Measurements from ENCODE around the gene ASAH2B. TPM values are rescaled to one million over a fixed set of nuclear protein-coding genes. Genes with fewer than 3 reads are reported as not detected.
A peak's percentile ranks its signal among the peaks of the same experiment; 100 is the strongest.
"Not testable (repeated sequence)": the region's sequence is repeated elsewhere in the genome, so short reads cannot be mapped to it uniquely, and the experiment has no call there.

ASAH2B gene
- total and polyA plus RNA-seq, 2 of the 13 experiments (the other 11 are each of a cell fraction or from before 2014, with no cell fraction given) = 4.2 to 4.6 TPM

- no peak for TF ChIP-seq NR0B2 (CRISPR knock-in tag; IDR thresholded peaks at IDR 0.05)
- no peak for TF ChIP-seq RFX5 (IDR thresholded peaks at IDR 0.05; ENCODE audit: low read depth, low read length)
- TF ChIP-seq SAP130 (CRISPR knock-in tag; IDR thresholded peaks at IDR 0.05; ENCODE audit: low read depth) = peak; percentile 68
- TF ChIP-seq ZNF232 (CRISPR knock-in tag; IDR thresholded peaks at IDR 0.05; ENCODE audit: borderline replicate concordance) = peak; percentile 71; the same call in 1 of the 2 replicates
- 0 out of 2 replicates have a peak, but pooled peaks have one; percentile 53 for TF ChIP-seq ZNF224 (CRISPR knock-in tag; IDR thresholded peaks at IDR 0.05)
- 0 out of 2 replicates have a peak, but pooled peaks have one; percentile 41 for TF ChIP-seq ZBTB43 (CRISPR knock-in tag; conservative IDR thresholded peaks at IDR 0.05)
- TF ChIP-seq USF2 (IDR thresholded peaks at IDR 0.05; ENCODE audit: low read depth, low read length) = no peak
- TF ChIP-seq USF2 (CRISPR knock-in tag; IDR thresholded peaks at IDR 0.05; ENCODE audit: borderline replicate concordance) = no peak
- TF ChIP-seq ZNF17 (CRISPR knock-in tag; IDR thresholded peaks at IDR 0.05) = no peak
- TF ChIP-seq ZNF431 (CRISPR knock-in tag; IDR thresholded peaks at IDR 0.05; ENCODE audit: borderline replicate concordance, low read depth) = peak; percentile 52; the same call in 1 of the 2 replicates
- TF ChIP-seq ZNF235 (CRISPR knock-in tag; IDR thresholded peaks at IDR 0.05; ENCODE audit: borderline replicate concordance) = no peak
- no peak for TF ChIP-seq MLLT10 (CRISPR knock-in tag; IDR thresholded peaks at IDR 0.05)
- 0 out of 2 replicates have a peak, but pooled peaks have one; percentile 18 for TF ChIP-seq ZNF136 (CRISPR knock-in tag; IDR thresholded peaks at IDR 0.05; ENCODE audit: low read depth)
These were observed at the start of gene ASAH2B (continued) for GRCh38 chr10:50739618-50740292.

- FAIRE-seq; CTCF ChIA-PET (ENCODE audit: low intra/inter-chr PET ratio, low total read pairs); DNase-seq (ENCODE audit: low spot score); H3K27me3 ChIP-seq (ENCODE audit: control insufficient read depth in 1 of 2, insufficient read depth in 2 of 2, low read length in 2 of 2); H4K20me1 ChIP-seq (ENCODE audit: insufficient read depth, low read length); H3K4me3 ChIP-seq (replicated peaks in 1 of 3; ENCODE audit: insufficient read depth in 1 of 3, low read depth in 2 of 3, low read length in 3 of 3); intact Hi-C loops (cut with micrococcal nuclease; ENCODE audit: unreplicated experiment); POLR2A ChIA-PET; in situ Hi-C loops (cut with HindIII; ENCODE audit: extremely low pct_ligation_motif_present, low pct_unique_long_range_greater_than_20kb); H3K27ac ChIP-seq (ENCODE audit: extremely low read length, insufficient read depth, low read length); H3K4me1 ChIP-seq (ENCODE audit: insufficient read depth, low read length); H3K9ac ChIP-seq (ENCODE audit: insufficient read depth, low read depth, low read length); H3K36me3 ChIP-seq (replicated peaks in 1 of 2; ENCODE audit: control insufficient read depth in 1 of 2, insufficient read depth in 2 of 2, low read length in 2 of 2); H3K9me3 ChIP-seq (ENCODE audit: low read length); BruUV-seq (replicated peaks); H2AFZ ChIP-seq (ENCODE audit: low read length); H3K4me2 ChIP-seq (ENCODE audit: low read depth, low read length); H3K79me2 ChIP-seq (ENCODE audit: insufficient read depth, low read length): not testable (repeated sequence)
- WGBS (ENCODE audit: low lambda C conversion rate) = no CpG with 5 or more reads among the region's 4 CpGs
- ATAC-seq = peak; percentile 73
These were observed 41.9 kb upstream of the ASAH2B start for GRCh38 chr10:50697819-50698218.

- H2AFZ ChIP-seq (ENCODE audit: low read length); H3K27me3 ChIP-seq (ENCODE audit: control insufficient read depth in 1 of 2, insufficient read depth in 2 of 2, low read length in 2 of 2); FAIRE-seq; POLR2A ChIA-PET; H3K79me2 ChIP-seq (ENCODE audit: insufficient read depth, low read length); H3K4me3 ChIP-seq (replicated peaks in 1 of 3; ENCODE audit: insufficient read depth in 1 of 3, low read depth in 2 of 3, low read length in 3 of 3); in situ Hi-C loops (cut with HindIII; ENCODE audit: extremely low pct_ligation_motif_present, low pct_unique_long_range_greater_than_20kb); ATAC-seq; DNase-seq (ENCODE audit: low spot score); H4K20me1 ChIP-seq (ENCODE audit: insufficient read depth, low read length); H3K9ac ChIP-seq (ENCODE audit: insufficient read depth, low read depth, low read length); H3K27ac ChIP-seq (ENCODE audit: extremely low read length, insufficient read depth, low read length); H3K4me1 ChIP-seq (ENCODE audit: insufficient read depth, low read length); H3K9me3 ChIP-seq (ENCODE audit: low read length); BruUV-seq (replicated peaks); H3K36me3 ChIP-seq (replicated peaks in 1 of 2; ENCODE audit: control insufficient read depth in 1 of 2, insufficient read depth in 2 of 2, low read length in 2 of 2); intact Hi-C loops (cut with micrococcal nuclease; ENCODE audit: unreplicated experiment); H3K4me2 ChIP-seq (ENCODE audit: low read depth, low read length); CTCF ChIA-PET (ENCODE audit: low intra/inter-chr PET ratio, low total read pairs): not testable (repeated sequence)
- no CpG with 5 or more reads among the region's 5 CpGs for WGBS (ENCODE audit: low lambda C conversion rate)
These were observed 37.8 kb upstream of the ASAH2B start for GRCh38 chr10:50701947-50702346.

Measured in HepG2 (cell line).